ENCODE data around the gene DYRK1A. TPM values are rescaled to one million over a fixed set of nuclear protein-coding genes. Genes with fewer than 3 reads are reported as not detected.
"Not testable (repeated sequence)": the region's sequence is repeated elsewhere in the genome, so short reads cannot be mapped to it uniquely, and the experiment has no call there.

DYRK1A gene
- polyA plus RNA-seq, 2 donors, result 14.2 to 18.5 TPM

- H3K27me3 ChIP-seq (ENCODE audit: control insufficient read depth in 1 of 2, insufficient read depth in 2 of 2, low read length in 2 of 2); H3K9me3 ChIP-seq (ENCODE audit: control insufficient read depth in 2 of 2, insufficient read depth in 1 of 2, low read depth in 1 of 2, low read length in 1 of 2); H3K27ac ChIP-seq (ENCODE audit: low read depth in 2 of 2, low read length in 1 of 2); H3K4me3 ChIP-seq (ENCODE audit: low read depth in 1 of 2, low read length in 2 of 2); H3K4me1 ChIP-seq (ENCODE audit: control insufficient read depth in 2 of 2, insufficient read depth in 2 of 2, low read length in 1 of 2); H3K36me3 ChIP-seq (ENCODE audit: control insufficient read depth in 2 of 2, insufficient read depth in 2 of 2, low read length in 1 of 2): not testable (repeated sequence)
- WGBS, 2 donors, result 91 to 94% methylated on average over 2 of the region's 2 CpGs
Observed at GRCh38 chr21:37541128-37541527, 174.6 kb downstream of the DYRK1A start.

GRCh38 chr21:37542512-37542911, 175.9 kb downstream of the DYRK1A start:
- Histone ChIP-seq H3K27me3 (ENCODE audit: control insufficient read depth in 1 of 2, insufficient read depth in 2 of 2, low read length in 2 of 2) (no peaks in the 10 kb centered on the region), H3K27ac (ENCODE audit: low read depth in 2 of 2, low read length in 1 of 2) (no peak overlapping the region), H3K4me3 (ENCODE audit: low read depth in 1 of 2, low read length in 2 of 2) (no peak overlapping the region), H3K4me1 (ENCODE audit: control insufficient read depth in 2 of 2, insufficient read depth in 2 of 2, low read length in 1 of 2) (no peaks in the 10 kb centered on the region), H3K36me3 (ENCODE audit: control insufficient read depth in 2 of 2, insufficient read depth in 2 of 2, low read length in 1 of 2) (no peaks in the 10 kb centered on the region), H3K9me3 (ENCODE audit: control insufficient read depth in 2 of 2, insufficient read depth in 1 of 2, low read depth in 1 of 2, low read length in 1 of 2) (peaks cover 0 to under 1% of the 10 kb centered on the region in 2 donors)
- 92 to 97% methylated on average over 1 of the region's 1 CpG for WGBS, 2 donors

DNA sequence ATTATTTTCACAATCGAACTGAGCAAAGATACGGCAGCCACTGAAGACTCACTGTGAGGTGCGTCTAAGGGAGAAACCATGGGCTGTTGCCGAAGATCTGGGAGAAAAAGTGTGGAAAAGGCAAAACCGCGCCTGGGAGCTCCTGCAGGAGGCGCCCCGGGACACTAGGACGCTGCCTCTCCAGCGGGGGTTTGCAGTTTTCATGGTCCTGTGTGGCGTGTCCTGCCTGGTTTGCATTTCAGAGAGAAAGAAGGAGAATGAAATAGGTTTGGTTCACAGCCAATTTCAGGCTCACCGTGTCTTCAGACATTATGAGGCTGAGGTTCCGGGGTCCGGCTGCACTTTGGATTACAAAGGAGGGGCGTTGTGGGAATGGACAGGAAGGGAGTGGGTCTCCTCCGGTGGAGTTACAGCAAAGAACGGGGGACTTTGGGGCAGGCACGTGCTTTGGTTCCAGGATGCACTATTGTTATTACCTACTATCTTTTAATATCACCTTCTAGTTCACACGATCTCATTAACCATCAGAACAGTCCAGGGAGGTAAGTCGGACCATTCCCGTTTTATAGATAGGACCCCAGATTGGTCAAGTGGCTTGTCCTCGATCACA, 179.8 kb downstream of the DYRK1A start:
- Histone ChIP-seq H3K4me1 (ENCODE audit: control insufficient read depth in 2 of 2, insufficient read depth in 2 of 2, low read length in 1 of 2) (no peaks in the 10 kb centered on the region), H3K4me3 (ENCODE audit: low read depth in 1 of 2, low read length in 2 of 2) (no peak overlapping the region), H3K27me3 (ENCODE audit: control insufficient read depth in 1 of 2, insufficient read depth in 2 of 2, low read length in 2 of 2) (no peaks in the 10 kb centered on the region), H3K27ac (ENCODE audit: low read depth in 2 of 2, low read length in 1 of 2) (no peak overlapping the region), H3K9me3 (ENCODE audit: control insufficient read depth in 2 of 2, insufficient read depth in 1 of 2, low read depth in 1 of 2, low read length in 1 of 2) (no peaks in the 10 kb centered on the region), H3K36me3 (ENCODE audit: control insufficient read depth in 2 of 2, insufficient read depth in 2 of 2, low read length in 1 of 2) (no peaks in the 10 kb centered on the region)
- 75 to 82% methylated on average over 22 of the region's 22 CpGs for WGBS, 2 donors

DNA sequence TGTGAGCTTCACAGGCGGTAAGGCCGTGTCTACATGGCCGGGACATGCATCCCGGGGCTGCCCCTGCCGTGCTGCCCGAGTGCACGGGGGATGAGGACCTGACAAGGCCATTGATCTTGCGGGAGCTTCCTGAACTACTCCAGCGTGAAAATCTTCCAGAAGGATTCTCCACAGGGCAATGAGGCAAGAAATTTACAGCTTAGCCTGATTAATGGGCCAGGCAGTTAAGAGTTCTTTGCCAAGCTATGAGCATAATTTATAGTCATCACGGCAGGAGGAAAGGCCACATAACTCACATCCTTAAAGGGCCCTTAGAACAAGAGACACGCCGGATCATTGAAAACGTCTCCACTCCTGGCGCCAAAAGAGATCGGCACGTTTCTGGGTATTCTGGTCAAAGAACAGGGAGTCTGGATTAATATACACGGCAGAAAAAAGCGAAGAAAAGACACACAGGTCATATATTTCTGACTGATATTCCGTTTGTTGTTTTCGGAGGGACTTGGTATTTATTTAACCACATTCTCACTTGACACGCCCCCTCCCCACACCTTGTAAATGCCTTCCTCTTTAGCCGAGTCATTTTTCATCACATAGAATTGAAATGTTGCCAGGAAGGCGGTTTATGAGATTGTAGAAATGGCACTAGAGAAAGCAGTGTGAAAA, 180.5 kb downstream of the DYRK1A start:
- H3K27me3 ChIP-seq (ENCODE audit: control insufficient read depth in 1 of 2, insufficient read depth in 2 of 2, low read length in 2 of 2), result no peaks in the 10 kb centered on the region
- peaks cover 0 to 3% of the 10 kb centered on the region in 2 donors for H3K4me1 ChIP-seq (ENCODE audit: control insufficient read depth in 2 of 2, insufficient read depth in 2 of 2, low read length in 1 of 2)
- H3K4me3 ChIP-seq (ENCODE audit: low read depth in 1 of 2, low read length in 2 of 2), result no peak overlapping the region
- H3K9me3 ChIP-seq (ENCODE audit: control insufficient read depth in 2 of 2, insufficient read depth in 1 of 2, low read depth in 1 of 2, low read length in 1 of 2), result no peaks in the 10 kb centered on the region
- H3K36me3 ChIP-seq (ENCODE audit: control insufficient read depth in 2 of 2, insufficient read depth in 2 of 2, low read length in 1 of 2), result no peaks in the 10 kb centered on the region
- H3K27ac ChIP-seq (ENCODE audit: low read depth in 2 of 2, low read length in 1 of 2), result no peak overlapping the region
- 40 to 50% methylated on average over 23 of the region's 23 CpGs for WGBS, 2 donors

DNA sequence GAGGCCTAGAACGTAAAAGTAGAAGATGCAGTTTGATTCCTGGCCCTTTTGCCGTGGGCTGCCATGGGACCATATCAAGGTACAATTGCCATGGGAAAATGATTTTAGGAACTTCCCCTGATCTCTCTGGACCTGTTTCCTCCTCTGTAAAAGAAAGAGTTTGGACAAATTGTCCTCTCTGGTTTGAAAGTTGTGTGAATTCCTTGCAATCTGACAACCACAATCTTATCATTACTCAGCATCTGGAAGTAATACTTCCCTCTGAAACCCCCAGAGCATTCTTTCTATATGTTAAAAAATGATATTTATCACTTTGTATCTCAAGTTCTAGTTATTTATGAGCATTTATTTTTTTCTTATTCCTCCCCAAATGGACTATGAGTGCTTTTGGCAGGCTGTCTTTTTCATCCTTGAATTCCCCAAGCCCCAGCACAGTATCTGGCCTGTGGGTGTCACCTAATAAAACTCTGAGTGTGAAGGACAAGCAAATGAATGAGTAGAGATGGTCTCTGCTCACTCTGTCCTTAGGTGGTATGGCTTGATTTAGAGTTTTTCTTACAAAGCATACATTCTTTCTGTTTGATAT, 181.1 kb downstream of the DYRK1A start:
- WGBS, 2 donors, result 65 to 66% methylated on average over 2 of the region's 2 CpGs
- H3K36me3 ChIP-seq (ENCODE audit: control insufficient read depth in 2 of 2, insufficient read depth in 2 of 2, low read length in 1 of 2), result no peaks in the 10 kb centered on the region
- peaks cover 0 to 3% of the 10 kb centered on the region in 2 donors for H3K4me1 ChIP-seq (ENCODE audit: control insufficient read depth in 2 of 2, insufficient read depth in 2 of 2, low read length in 1 of 2)
- no peak overlapping the region for H3K27ac ChIP-seq (ENCODE audit: low read depth in 2 of 2, low read length in 1 of 2)
- no peaks in the 10 kb centered on the region for H3K9me3 ChIP-seq (ENCODE audit: control insufficient read depth in 2 of 2, insufficient read depth in 1 of 2, low read depth in 1 of 2, low read length in 1 of 2)
- no peaks in the 10 kb centered on the region for H3K27me3 ChIP-seq (ENCODE audit: control insufficient read depth in 1 of 2, insufficient read depth in 2 of 2, low read length in 2 of 2)
- H3K4me3 ChIP-seq (ENCODE audit: low read depth in 1 of 2, low read length in 2 of 2), result no peak overlapping the region

- Histone ChIP-seq H3K9me3 (ENCODE audit: control insufficient read depth in 2 of 2, insufficient read depth in 1 of 2, low read depth in 1 of 2, low read length in 1 of 2) (no peaks in the 10 kb centered on the region), H3K4me3 (ENCODE audit: low read depth in 1 of 2, low read length in 2 of 2) (no peak overlapping the region), H3K27ac (ENCODE audit: low read depth in 2 of 2, low read length in 1 of 2) (no peak overlapping the region), H3K4me1 (ENCODE audit: control insufficient read depth in 2 of 2, insufficient read depth in 2 of 2, low read length in 1 of 2) (peaks cover 0 to 3% of the 10 kb centered on the region in 2 donors), H3K36me3 (ENCODE audit: control insufficient read depth in 2 of 2, insufficient read depth in 2 of 2, low read length in 1 of 2) (no peaks in the 10 kb centered on the region), H3K27me3 (ENCODE audit: control insufficient read depth in 1 of 2, insufficient read depth in 2 of 2, low read length in 2 of 2) (no peaks in the 10 kb centered on the region)
- WGBS, 2 donors, result 82 to 86% methylated on average over 2 of the region's 2 CpGs
Observed at GRCh38 chr21:37548521-37548981, 182.0 kb downstream of the DYRK1A start.

DNA sequence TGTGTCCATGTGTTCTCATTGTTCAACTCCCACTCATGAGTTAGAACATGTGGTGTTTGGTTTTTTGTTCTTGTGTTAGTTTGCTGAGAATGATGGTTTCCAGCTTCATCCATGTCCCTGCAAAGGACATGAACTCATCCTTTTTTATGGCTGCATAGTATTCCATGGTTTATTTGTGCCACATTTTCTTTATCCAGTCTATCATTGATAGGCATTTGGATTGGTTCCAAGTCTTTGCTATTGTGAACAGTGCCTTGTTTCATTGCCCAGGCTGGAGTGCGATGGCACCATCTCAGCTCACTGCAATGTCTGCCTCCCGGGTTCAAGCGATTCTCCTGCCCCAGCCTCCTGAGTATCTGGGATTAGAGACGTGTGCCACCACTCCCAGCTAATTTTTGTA, 183.2 kb downstream of the DYRK1A start:
- H3K27me3 ChIP-seq (ENCODE audit: control insufficient read depth in 1 of 2, insufficient read depth in 2 of 2, low read length in 2 of 2); H3K36me3 ChIP-seq (ENCODE audit: control insufficient read depth in 2 of 2, insufficient read depth in 2 of 2, low read length in 1 of 2); H3K4me3 ChIP-seq (ENCODE audit: low read depth in 1 of 2, low read length in 2 of 2); H3K27ac ChIP-seq (ENCODE audit: low read depth in 2 of 2, low read length in 1 of 2); H3K9me3 ChIP-seq (ENCODE audit: control insufficient read depth in 2 of 2, insufficient read depth in 1 of 2, low read depth in 1 of 2, low read length in 1 of 2); H3K4me1 ChIP-seq (ENCODE audit: control insufficient read depth in 2 of 2, insufficient read depth in 2 of 2, low read length in 1 of 2): not testable (repeated sequence)
- 92 to 94% methylated on average over 4 of the region's 4 CpGs for whole genome bisulfite sequencing, 2 donors

DNA sequence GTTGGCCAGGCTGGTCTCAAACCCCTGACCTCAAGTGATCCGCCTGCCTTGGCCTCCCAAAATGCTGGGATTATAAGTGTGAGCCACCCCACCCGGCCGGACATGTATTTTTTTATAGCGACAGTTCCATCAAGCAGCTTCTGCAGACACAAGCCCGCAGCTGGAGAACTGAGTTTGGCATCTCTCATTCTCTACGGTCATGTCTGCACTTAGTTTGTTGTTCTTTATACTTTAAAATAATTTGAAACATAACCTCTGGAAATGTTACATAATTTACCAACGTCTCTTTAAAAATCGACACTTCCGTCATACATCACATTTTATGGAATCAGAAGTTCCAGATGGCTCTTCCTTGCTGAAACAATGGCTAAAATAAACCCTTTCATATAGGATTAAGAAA, 183.6 kb downstream of the DYRK1A start:
- Histone ChIP-seq H3K9me3 (ENCODE audit: control insufficient read depth in 2 of 2, insufficient read depth in 1 of 2, low read depth in 1 of 2, low read length in 1 of 2) (no peaks in the 10 kb centered on the region), H3K4me3 (ENCODE audit: low read depth in 1 of 2, low read length in 2 of 2) (no peak overlapping the region), H3K4me1 (ENCODE audit: control insufficient read depth in 2 of 2, insufficient read depth in 2 of 2, low read length in 1 of 2) (peaks cover 0 to 3% of the 10 kb centered on the region in 2 donors), H3K27ac (ENCODE audit: low read depth in 2 of 2, low read length in 1 of 2) (no peak overlapping the region), H3K36me3 (ENCODE audit: control insufficient read depth in 2 of 2, insufficient read depth in 2 of 2, low read length in 1 of 2) (no peaks in the 10 kb centered on the region), H3K27me3 (ENCODE audit: control insufficient read depth in 1 of 2, insufficient read depth in 2 of 2, low read length in 2 of 2) (no peaks in the 10 kb centered on the region)
- WGBS, 2 donors, result 84 to 86% methylated on average over 9 of the region's 9 CpGs

DNA sequence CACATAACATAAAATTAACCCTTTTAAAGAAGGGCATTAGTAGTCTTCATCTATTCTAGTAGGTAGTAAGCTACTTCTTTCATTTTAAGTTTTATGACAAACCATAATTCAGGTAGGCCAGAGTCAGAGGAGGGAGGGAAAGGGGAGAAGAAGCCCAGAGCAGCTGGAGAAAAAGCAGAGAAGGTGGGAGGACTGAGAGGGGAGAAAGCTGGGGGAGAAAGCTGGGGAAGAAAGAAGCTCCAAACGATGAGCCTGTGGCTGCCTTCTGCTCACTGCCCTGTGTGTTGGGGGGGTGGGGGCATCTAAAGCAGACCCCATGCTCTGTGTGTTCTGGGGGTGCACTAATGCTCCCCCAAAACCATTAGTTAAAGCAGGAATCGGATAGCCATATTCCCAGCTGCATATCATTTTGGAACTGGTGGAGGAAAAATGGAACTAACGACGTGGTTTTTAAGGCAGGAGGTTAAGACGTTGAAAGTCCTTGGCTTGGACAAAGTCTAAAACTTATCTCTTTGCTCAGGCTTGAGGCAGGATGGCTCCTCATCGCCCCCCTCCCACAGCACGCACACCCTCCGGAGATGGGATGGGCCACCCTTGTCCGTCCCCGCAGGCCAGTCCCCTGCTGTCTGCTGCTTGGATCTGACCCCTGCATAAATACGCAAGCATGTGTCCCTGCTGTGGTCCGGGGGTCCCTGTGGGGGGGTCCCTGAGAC, 184.2 kb downstream of the DYRK1A start:
- H3K4me1 ChIP-seq (ENCODE audit: control insufficient read depth in 2 of 2, insufficient read depth in 2 of 2, low read length in 1 of 2), result peaks cover 0 to 3% of the 10 kb centered on the region in 2 donors
- H3K27me3 ChIP-seq (ENCODE audit: control insufficient read depth in 1 of 2, insufficient read depth in 2 of 2, low read length in 2 of 2), result no peaks in the 10 kb centered on the region
- H3K4me3 ChIP-seq (ENCODE audit: low read depth in 1 of 2, low read length in 2 of 2), result no peak overlapping the region
- H3K9me3 ChIP-seq (ENCODE audit: control insufficient read depth in 2 of 2, insufficient read depth in 1 of 2, low read depth in 1 of 2, low read length in 1 of 2), result no peaks in the 10 kb centered on the region
- H3K27ac ChIP-seq (ENCODE audit: low read depth in 2 of 2, low read length in 1 of 2), result no peak overlapping the region
- no peaks in the 10 kb centered on the region for H3K36me3 ChIP-seq (ENCODE audit: control insufficient read depth in 2 of 2, insufficient read depth in 2 of 2, low read length in 1 of 2)
- WGBS, 2 donors, result 48 to 53% methylated on average over 12 of the region's 12 CpGs

All from esophagus (tissue), 2 donors.